LHCN-M2 (cell line): ENCODE data around the gene LRP6. TPM values are rescaled to one million over a fixed set of nuclear protein-coding genes. Genes with fewer than 3 reads are reported as not detected.
"Not testable (repeated sequence)": the region's sequence is repeated elsewhere in the genome, so short reads cannot be mapped to it uniquely, and the experiment has no call there.

Source experiments
- DNase-seq: peaks from one replicate; pipeline ENCODE4 v3.0.0-alpha.2; 2012; ENCODE audit warnings: low read depth
- polyA plus RNA-seq: library from polyadenylated mRNA; unstranded; fragments of >200 nt; gene quantifications from one replicate; pipeline ENCODE4 v1.2.1, GENCODE V29; 2012; ENCODE audit warnings: missing spikeins
- total RNA-seq: library from RNA; depleted of rRNA; stranded (reverse); fragments of >200 nt; gene quantifications from 2 replicates; pipeline ENCODE4 v1.2.3, GENCODE V29; 2014; rRNA removed

Gene LRP6
- total RNA-seq = 8.0 and 10.3 TPM in 2 replicates
- 5.4 TPM for polyA plus RNA-seq

DNA sequence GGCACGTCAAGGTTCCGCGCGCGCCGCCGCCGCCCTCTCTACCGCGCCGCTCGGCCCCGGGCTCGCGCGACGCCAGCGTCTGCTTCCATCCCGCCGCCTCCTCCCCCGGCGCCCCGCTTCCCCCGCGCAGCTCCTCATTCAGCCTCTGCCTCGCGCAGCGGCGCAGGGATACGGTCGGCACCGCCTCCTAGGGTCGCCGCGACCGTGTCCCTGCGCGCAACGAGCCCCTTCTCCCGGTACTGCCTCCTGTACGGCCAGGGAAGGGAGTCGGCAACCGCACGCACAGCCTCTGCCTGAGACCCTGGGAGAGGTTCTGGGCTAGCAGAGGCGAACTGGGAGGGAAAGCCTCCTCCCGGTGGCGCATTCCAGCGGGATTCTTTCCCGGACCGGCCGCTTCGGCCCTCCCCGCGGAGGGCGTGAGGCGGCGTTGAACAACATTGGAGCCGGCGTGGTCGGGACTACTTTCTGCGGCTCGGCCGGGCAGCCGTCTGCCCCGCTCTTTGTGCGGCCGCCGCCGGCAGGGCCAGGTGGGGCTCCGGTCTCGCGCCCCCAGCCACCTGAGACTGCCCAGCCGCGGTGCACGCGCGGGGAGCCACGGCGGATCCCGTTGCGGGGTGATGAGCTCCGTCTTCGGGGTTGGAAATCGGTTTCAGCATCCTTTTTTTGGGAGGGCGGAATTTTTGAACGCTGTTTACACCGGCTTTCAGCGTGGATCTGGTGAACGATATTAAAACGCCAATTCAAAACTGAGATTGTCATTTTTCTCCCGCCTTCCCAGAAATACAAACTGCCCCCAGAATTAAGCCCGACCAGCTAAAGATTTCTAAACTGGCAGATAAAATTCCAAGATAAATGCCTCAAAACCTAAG, at the start of gene LRP6:
Gene LRP6, minus strand, starts transcription at position 172 of the 869 bp plus-strand sequence. CDS start 309 bp downstream, outside the sequence.
- DNase-seq = peak; percentile 93

DNA sequence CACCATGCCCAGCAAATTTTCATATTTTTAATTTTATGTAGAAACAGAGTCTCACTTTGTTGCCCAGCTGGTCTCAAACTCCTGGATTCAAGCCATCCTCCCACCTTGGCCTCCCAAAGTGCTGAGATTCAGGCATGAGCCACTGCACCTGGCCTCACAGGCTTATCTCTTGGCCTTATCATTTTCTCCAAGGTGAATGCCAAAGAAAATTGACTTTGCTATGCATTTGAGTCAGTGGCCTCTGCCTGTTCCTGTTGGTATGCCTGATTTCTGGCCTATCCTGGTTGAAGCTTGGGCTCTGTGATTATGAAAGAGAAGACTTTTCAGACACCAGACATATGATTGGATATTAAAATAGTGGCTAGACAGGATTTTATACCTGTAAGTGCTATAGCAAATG, 49.0 kb upstream of the LRP6 start:
- no peak for DNase-seq

DNA sequence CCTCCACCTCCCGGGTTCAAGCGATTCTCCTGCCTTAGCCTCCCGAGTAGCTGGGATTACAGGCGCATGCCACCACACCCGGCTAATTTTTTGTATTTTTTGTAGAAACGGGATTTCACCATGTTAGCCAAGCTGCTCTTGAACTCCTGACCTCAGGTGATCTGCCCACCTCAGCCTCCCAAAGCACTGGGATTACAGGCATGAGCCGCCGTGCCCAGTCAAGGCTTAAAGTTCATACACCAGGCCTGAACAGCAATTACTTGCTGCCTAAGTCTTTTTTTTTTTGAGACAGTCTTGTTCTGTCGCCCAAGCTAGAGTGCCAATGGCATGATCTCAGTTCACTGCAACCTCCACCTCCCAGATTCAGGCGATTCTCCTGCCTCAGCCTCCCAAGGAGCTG, 43.9 kb upstream of the LRP6 start:
- not testable (repeated sequence) for DNase-seq

DNA sequence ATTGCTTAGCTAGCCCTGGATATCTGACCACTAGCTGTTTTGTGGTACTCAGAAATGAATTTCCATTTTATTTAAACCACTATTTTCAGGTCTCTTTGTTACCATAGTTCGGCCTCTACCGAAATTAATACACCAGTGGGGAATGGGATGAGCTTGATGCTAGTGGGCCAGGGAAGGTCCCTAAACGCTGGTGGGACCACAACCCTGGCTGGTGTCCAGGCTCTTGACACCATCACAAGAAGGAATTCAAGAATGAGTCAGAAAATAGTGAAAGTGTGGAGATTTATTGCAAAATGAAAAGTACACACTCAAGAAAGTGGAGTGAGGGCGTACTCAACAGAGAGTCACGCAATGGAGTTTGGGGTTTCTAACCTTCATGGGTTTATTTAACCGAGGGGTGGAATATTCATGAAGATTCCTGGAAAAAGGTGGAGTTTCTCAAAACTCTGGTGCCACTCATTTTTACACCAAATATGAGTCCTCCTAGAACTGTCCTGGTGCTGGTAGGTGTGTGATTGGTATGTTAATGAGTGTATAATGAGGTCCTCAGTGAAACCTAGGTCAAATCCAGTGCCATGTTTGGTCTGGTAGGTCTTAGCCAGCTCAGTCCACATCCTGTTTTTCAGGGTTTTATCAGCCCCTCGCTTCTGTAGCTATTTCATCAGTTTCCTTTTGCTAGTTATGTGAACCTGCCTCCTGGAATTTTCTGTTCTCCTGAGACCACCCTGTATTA, 38.9 kb upstream of the LRP6 start:
- DNase-seq = no peak

DNA sequence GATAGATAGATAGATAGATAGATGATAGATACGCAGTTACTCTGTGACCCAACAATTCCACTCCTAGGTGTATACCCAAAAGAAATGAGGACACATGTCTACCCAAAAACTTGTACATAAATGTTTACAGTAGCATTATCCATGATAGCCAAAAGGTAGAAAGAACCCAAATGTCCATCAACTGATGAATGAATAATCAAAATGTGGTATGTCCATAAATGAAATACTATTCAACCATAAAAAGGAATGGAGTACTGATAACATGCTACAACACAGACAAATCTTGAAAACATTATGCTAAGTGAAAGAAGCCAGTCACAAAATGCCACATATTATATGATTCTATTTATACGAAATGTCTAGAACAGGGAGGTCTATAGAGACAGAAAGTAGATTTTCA, 36.1 kb upstream of the LRP6 start:
- DNase-seq = no peak

DNA sequence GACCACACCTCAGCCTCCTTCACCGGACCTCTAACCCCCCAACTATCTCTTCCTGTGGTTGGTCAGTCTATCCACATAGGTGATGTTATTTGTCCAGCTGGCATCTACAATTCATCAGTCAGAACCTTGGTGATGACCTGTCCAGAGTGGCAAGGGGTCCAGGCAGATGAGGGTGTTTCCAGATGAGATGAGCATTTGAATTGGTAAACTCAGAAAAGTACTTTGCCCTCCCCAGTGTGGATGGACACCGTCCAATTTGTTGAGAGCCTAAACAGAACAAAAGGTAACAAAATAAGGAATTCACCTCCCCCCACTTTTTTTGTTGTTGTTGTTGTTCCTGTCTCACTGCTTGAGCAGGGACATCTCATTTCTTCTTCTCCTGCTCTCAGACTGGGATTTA, 34.3 kb upstream of the LRP6 start:
- no peak for DNase-seq

DNA sequence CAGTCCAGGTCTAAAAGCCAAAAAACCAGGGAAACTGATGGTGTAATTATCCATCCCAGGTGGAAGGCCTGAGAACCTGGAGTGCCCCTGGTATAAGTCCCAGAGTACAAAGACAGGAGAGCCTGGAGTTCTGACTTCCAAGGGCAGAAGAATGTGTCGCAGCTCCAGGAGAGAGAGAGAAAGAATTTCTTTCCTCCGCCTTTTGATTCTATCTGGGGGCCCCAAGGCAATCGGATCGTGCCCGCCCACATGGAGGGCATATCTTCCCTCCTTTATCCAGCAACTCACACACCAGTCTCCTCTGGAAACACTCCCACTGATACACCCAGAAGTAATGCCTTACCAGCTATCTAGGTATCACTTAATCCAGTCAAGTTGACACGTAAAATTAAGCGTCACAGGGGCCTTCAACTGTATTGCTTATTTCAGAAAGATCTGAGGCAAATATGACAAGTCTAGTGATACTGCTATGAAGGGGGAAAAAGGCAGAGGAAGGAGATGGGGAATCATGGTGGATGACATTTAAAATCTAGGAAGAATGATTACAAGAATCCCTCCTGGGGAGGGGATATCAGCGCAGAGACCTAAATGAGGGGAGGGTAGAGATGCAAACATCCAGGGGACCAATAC, 30.5 kb upstream of the LRP6 start:
- no peak for DNase-seq

DNA sequence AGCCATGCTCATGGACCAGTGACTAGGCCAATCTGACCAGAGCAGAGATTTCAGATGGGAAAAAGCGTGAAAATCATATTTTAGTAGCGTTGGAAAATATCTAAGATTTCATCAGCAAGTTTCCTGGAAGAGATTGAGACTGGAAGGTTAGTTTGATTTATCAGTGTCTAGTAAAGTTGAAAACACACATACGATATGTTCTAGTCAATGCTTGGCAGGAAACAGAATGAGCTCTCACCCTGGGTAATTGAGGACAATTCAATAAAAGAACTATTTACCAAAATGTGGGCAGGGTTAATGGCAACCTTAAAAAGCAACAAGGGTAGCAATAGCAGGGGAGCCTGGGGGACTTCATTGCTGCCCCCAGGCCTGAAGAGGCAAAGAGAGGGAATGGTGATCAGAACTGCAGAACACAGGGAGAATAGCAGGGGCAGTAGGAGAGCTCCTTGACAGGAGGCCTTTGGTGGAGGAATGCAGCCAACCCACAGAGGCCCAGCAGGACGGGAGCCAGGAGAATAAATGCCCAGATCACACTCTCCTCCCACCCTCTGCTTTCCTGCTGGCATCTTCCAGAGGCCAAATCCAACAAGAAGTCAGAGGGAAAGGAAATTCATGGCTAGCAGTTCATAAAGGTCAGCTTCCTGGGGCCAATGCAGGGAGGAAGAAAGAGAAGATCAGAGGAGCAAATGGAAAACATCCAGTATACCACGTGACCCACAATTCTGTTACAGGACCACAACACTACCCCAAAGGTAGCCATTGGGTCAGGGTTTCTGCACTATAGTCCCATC, 27.6 kb upstream of the LRP6 start:
- no peak for DNase-seq

DNA sequence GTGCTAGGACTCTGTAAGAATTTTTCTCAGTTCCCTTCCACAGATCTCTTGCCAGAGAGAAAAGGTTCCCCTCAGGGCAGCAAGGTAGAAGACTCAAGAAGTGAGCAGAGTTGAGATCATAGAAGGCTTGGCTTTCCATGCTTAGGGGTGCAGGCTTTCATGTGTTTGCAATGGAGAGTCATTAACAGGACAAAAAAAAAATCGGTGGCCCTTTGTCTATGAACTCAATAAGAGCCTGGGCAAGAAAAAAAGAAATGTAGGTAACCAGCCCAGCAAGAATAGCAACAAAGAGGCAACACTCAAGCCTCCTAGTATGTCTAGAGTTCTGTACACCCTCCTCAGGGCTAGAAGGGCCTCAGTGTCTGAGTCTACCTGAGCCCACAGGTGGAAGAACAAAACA, 23.4 kb upstream of the LRP6 start:
- DNase-seq = no peak

DNA sequence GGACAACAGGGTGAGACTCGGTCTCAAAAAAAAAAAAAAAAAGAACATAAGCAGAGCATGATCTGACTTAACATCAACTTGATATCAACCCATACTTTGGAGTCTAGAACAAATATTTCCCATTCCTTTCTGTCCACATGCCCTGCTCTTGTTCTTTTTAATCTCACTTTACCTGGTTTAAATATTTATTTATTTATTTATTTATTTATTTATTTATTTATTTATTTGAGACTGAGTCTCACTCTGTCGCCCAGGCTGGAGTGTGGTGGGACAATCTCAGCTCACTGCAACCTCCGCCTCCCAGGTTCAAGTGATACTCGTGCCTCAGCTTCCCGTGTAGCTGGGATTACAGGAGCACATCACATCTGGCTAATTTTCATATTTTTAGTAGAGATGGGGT, 19.6 kb upstream of the LRP6 start:
- no peak for DNase-seq

DNA sequence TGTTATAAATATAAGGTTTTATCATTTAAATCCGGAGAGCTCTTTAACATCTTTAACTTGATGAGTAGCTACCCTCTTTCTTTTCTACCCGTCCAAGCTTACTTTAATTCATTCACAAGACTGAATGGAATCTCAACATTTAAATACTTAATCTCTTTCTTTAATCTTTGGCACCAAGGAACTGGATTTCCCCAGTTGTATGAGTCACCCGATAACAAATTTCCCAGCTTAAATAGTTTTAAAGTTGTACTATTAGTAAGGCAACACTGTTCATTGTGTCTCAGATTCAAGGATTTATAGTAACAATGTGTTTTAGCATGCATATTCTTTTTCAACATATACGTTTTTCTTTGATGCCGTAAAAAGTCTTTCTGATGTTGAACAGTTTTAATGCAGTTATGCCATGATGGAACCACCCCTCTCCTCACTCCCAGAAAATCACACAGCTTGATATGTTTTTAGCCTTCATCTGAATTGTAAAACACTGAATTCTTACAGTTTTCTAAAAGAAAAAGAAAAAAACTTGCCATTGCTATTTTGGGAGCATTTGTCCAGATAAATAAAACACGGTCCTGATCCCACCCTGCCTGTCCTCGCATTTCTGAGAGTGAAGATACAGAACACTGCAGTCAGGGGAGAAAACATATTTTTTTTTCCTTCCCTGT, 16.0 kb upstream of the LRP6 start:
- DNase-seq = peak; percentile 27

DNA sequence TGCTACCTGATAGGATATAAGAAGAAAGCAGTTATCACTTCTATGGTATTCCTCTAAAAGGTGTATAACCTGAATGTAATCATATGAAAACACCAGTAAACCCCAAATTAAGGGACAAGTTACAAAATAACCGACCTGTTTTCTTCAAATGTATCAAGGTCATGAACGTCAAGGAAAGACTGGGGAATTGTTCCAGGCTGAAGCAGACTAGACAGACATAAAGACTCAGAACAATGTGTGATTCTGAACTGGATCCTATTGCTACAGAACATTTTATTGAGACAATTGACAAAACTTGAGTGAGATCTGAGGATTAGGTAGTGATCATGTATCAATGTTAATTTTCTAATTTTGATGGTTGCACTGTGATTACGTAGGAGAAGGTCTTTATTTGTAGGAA, 15.4 kb upstream of the LRP6 start:
- no peak for DNase-seq

DNA sequence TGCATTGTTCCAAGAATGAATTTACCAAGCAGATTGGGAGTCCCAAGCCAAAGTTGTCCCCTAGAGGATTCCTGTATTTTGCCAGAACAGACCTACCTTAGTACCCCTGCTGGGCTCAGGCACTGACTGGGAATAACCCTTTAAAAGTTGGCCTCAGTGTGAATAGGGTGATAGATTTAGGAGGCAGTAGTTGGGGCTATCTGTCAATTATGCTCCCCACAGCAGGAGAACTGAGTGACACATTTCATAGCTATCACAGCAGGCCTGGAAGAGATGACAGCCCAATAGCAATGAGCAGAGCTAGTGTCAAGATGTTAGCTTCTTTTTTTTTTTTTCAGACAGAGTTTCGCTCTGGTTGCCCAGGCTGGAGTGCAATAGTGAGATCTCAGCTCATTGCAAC, 14.3 kb upstream of the LRP6 start:
- no peak for DNase-seq

DNA sequence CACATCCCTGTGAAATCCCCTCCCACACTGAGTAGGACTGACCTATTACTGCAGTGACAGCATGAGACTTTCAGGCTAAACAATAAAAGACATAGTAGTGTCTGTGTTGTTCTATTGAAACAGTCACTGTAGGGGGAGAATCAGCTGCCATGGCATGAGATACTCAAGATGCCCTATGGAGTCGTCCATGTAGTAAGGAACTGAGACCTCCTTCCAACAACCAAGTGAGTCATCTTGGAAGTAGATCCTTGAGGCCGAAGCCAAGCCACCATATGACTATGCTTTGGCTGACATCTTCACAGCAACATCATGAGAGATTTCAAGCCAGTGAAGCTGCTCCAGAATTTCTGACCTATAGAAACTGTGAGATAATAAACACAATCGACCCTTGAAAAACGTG, 12.1 kb upstream of the LRP6 start:
- no peak for DNase-seq

DNA sequence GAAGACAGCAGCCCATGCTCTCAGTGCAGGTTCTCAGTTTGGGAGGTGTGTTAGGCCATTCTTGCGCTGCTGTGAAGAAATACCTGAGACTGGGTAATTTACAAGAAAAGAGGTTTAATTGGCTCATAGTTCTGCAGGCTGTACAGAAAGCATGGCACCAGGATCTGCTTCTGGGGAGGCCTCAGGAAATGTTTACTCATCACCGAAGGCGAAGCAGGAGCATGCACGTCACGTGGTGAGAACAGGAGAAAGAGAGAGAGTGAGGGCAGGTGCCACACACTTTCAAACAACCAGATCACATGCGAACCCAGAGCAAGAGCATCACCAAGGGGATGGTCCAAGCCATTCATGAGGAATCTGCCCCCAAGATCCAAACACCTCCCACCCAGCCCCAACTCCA, 9.0 kb upstream of the LRP6 start:
- DNase-seq = no peak

DNA sequence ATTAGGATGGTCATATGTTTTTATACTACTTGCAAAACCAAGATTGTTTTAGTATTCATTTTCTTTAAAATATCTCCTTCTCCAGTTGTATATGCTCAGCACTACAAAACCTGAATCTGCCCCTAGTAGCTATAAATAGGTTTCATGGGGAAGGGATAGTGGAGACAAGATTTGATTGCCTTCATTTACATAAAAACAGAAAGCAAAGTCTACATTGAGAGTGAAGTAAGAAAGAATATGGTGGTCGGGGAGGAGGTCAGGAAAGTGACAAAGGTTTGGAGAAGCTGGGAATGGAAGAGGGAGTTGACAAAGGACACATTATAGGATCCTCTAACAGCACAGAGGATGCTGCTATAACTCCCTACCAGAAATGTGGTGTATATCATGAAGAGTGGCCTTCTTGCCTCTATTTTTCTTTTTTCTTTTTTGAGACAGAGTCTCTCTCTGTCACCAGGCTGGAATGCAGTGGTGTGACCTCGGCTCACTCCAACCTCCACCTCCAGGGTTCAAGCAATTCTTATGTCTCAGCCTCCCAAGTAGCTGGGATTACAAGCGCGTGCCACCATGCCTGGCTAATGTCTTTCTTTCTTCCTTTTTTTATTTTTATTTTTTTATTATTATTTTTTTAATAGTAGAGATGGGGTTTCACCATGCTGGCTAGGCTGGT, 6.6 kb upstream of the LRP6 start:
- peak; percentile 17 for DNase-seq

DNA sequence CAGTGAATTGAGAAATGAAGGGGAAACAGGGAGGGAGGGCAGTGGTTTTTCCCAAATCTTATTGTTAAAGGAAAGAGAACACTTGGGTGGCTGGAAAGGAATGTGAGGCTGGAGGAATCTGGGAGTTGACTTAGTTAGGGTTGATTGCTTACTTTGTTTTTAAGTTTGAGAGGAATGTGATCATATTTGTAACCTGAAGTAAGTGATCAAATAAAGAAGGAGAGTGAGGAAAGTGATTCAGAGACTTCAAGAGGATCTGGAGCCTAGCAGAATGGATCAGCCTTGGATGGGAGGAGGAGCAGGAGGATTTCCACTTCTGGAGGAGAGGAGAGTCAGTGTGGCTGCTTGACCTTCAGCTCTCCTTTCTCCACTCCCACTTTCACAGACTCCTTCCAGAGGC, 6.0 kb upstream of the LRP6 start:
- peak; percentile 16 for DNase-seq

DNA sequence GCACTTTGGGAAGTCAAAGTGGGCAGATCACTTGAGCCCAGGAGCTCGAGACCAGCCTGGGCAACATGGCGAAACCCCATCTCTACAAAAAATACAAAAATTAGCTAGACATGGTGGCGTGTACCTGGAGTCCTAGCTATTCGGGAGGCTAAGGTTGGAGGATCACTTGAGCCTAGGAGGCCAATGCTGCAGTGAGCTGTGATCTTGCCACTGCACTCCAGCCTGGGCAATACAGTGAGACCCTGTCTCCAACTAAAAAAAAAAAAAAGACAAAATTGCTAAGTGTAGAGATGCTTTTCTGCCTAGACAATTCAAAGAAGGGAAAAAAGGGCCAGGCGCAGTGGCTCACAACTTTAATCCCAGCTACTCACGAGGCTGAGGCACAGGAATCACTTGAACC, 3.4 kb upstream of the LRP6 start:
- no peak for DNase-seq

DNA sequence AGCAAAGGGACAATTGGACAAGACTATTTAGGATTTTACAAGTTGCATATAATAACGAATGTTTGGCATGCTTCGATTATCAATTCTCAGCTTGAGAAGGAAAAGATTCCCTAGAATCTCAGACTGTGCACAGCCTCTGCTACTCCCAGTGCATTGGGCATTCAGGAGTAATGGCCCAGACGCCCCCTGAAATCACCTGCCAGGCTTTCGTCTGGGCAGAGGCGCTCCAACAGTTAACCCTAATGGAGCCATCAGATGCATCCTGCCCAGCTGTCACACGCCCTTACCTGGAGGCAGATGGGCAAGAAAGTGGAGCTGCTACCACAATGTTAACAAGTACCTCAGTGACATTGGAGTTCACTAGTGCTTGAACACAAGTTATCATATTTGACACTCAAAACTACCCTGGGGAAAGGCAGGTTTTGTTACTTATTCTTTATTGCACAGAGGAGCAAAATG, 927 bp upstream of the LRP6 start:
- DNase-seq = no peak

DNA sequence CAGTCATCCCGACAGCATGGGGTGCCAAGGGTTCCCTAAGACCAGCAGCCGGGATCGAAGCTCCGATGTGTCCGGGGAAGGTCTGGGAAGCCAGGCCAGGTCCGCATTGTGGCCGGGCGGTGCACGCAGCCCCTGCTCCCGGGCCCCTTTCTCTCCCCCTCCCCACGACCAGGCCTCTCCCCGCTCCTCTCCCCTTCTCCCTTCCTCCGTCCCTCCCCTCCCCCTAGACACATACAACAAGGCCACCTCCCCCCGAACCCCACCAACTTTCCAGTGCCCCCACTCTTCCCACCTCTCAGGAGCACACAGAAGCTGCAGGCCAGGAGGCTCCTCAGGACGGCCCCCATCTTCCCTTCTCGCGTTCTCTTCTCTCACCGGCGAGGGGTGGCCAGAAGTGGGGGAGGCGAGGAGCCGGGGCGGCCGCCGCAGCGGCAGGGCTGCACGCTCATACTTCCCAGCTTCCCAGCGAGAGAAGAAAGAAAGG, 413 bp downstream of the LRP6 start:
- DNase-seq = no peak
